Glutamatergic neuron (in vitro differentiated cells): Measurements from ENCODE around the gene NRL. TPM values are rescaled to one million over a fixed set of nuclear protein-coding genes. Genes with fewer than 3 reads are reported as not detected.
A peak's percentile ranks its signal among the peaks of the same experiment; 100 is the strongest.

Experiments used
- DNase-seq: peaks from one replicate; pipeline ENCODE4 v3.0.0; 2022
- H3K27ac Mint-ChIP-seq: one replicate; pipeline ENCODE4 v1.8.0; 2020; ENCODE audit warnings: mild to moderate bottlenecking, mixed read lengths, inconsistent platforms; ENCODE audit not compliant: unreplicated experiment
- H3K27me3 Mint-ChIP-seq: one replicate; pipeline ENCODE4 v1.8.0; 2020; ENCODE audit warnings: mild to moderate bottlenecking, moderate library complexity, mixed read lengths, inconsistent platforms; ENCODE audit not compliant: unreplicated experiment
- H3K36me3 Mint-ChIP-seq: one replicate; pipeline ENCODE4 v1.8.0; 2020; ENCODE audit warnings: mild to moderate bottlenecking, mixed read lengths, inconsistent platforms; ENCODE audit not compliant: unreplicated experiment
- H3K4me1 Mint-ChIP-seq: one replicate; pipeline ENCODE4 v1.8.0; 2020; ENCODE audit warnings: mild to moderate bottlenecking, low read depth, mixed read lengths, inconsistent platforms; ENCODE audit not compliant: unreplicated experiment
- H3K4me3 Mint-ChIP-seq: one replicate; pipeline ENCODE4 v1.8.0; 2020; ENCODE audit warnings: mild to moderate bottlenecking, mixed read lengths, inconsistent platforms; ENCODE audit not compliant: unreplicated experiment
- H3K9me3 Mint-ChIP-seq: one replicate; pipeline ENCODE4 v1.8.0; 2020; ENCODE audit warnings: mild to moderate bottlenecking, moderate library complexity, mixed read lengths, inconsistent platforms; ENCODE audit not compliant: unreplicated experiment
- total RNA-seq: library from RNA; stranded (reverse); fragmentation: NEBNext Ultra II Directional; extraction: Animal tissue kit (Norgen Biotek cat#: 25700); gene quantifications from one replicate; pipeline ENCODE4 v1.2.1, GENCODE V29; 2021; ENCODE audit not compliant: unreplicated experiment
- TF ChIP-seq, protein P1 (sequence below): fragments of 200-600 bp; sonication (generic); IDR thresholded peaks from one replicate; pipeline ENCODE4 v1.5.0; 2021; ENCODE audit not compliant: partially characterized antibody, unreplicated experiment

NRL gene
- total RNA-seq, 1 donor from 2014 or later, result 3.7 TPM

DNA sequence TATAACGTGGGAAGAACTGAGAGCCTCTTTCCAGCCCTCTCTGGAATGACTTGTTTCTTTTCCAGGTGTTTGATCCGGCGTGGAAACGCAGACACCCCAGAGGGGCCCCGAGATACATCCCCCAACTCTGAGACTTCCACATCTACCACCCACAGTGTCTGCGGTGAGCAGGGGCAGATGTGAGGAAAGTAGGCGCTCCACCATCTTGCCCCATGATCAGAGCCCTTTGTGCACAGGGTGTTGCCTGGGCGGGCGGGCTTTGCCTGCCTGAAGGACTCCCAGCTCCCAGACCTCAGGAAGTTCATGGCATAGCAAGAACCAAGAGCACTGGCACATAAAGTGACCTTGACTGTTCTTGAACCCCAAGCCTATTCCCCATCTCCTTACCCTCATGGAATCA, 60.1 kb downstream of the NRL start:
- H3K4me1 Mint-ChIP-seq, result peaks cover 29% of the 10 kb centered on the region
- H3K9me3 Mint-ChIP-seq, result peaks cover 25% of the 10 kb centered on the region
- no peak overlapping the region for H3K4me3 Mint-ChIP-seq
- no peak overlapping the region for H3K27ac Mint-ChIP-seq
- no peaks in the 10 kb centered on the region for H3K36me3 Mint-ChIP-seq
- peaks cover 24% of the 10 kb centered on the region for H3K27me3 Mint-ChIP-seq
- TF ChIP-seq, protein P1, sequence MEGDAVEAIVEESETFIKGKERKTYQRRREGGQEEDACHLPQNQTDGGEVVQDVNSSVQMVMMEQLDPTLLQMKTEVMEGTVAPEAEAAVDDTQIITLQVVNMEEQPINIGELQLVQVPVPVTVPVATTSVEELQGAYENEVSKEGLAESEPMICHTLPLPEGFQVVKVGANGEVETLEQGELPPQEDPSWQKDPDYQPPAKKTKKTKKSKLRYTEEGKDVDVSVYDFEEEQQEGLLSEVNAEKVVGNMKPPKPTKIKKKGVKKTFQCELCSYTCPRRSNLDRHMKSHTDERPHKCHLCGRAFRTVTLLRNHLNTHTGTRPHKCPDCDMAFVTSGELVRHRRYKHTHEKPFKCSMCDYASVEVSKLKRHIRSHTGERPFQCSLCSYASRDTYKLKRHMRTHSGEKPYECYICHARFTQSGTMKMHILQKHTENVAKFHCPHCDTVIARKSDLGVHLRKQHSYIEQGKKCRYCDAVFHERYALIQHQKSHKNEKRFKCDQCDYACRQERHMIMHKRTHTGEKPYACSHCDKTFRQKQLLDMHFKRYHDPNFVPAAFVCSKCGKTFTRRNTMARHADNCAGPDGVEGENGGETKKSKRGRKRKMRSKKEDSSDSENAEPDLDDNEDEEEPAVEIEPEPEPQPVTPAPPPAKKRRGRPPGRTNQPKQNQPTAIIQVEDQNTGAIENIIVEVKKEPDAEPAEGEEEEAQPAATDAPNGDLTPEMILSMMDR, result no peak
- no peak for DNase-seq

DNA sequence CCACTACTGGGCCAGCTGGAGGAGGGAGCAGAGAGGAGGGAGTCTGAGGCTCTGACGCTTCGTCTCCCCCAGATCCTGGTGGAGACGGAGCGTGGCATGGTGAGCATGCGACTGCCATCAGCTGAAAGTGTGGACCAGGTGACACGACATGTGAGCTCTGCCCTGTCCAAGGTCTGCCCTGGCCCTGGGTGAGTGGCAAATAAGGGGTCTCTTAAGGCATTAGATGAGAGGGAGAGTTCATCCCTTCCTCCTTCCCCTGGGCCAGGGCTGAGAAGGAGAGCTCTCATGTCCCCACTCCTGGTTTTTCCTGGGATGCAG, 60.5 kb downstream of the NRL start:
- no peak for DNase-seq
- Mint-ChIP-seq H3K27me3 (peaks cover 21% of the 10 kb centered on the region), H3K36me3 (no peaks in the 10 kb centered on the region), H3K4me3 (no peak overlapping the region), H3K4me1 (peaks cover 25% of the 10 kb centered on the region), H3K27ac (no peak overlapping the region), H3K9me3 (peaks cover 25% of the 10 kb centered on the region)
- TF ChIP-seq, protein P1, result no peak

DNA sequence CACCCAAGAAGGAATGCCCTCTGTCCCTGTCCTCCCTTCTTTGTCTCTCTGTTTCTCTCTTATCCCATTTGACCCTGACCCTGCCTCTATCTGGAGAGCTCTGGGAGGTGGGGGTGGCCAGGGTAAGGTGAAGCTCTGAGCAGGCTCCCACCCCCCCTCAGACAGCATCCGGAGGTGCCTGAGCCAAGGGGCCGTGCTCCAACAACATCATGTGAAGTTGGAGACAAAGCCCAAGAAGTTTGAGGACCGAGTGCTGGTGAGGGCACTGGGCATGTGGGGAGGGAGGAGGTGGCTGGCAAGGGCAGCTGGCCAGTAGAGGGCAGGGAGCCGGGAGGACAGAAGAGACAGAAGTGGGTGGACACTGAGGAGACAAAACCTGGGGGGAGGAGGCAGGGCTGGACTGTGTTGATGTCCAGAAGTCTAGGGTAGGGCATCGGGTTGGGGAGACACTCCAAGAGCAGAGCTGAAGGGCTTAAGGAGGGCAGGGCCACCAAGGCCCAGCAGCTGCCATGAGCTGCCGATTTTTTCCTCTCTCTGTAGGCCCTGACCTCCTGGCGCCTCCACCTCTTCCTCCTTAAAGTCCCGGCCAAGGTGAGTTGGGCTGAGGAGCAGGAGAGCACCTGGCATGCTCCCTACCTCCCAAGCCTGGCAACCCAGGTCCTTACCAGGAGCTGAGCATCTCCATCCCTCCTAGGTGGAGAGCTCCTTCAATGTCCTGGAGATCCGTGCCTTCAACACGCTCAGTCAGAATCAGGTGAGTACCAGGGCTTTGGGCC, 61.0 kb downstream of the NRL start:
- Mint-ChIP-seq H3K4me3 (peak overlapping the region; percentile 85), H3K27me3 (peaks cover 18% of the 10 kb centered on the region), H3K9me3 (peaks cover 25% of the 10 kb centered on the region), H3K36me3 (no peaks in the 10 kb centered on the region), H3K27ac (no peak overlapping the region), H3K4me1 (peaks cover 21% of the 10 kb centered on the region)
- TF ChIP-seq, protein P1, result no peak
- DNase-seq, result no peak

DNA sequence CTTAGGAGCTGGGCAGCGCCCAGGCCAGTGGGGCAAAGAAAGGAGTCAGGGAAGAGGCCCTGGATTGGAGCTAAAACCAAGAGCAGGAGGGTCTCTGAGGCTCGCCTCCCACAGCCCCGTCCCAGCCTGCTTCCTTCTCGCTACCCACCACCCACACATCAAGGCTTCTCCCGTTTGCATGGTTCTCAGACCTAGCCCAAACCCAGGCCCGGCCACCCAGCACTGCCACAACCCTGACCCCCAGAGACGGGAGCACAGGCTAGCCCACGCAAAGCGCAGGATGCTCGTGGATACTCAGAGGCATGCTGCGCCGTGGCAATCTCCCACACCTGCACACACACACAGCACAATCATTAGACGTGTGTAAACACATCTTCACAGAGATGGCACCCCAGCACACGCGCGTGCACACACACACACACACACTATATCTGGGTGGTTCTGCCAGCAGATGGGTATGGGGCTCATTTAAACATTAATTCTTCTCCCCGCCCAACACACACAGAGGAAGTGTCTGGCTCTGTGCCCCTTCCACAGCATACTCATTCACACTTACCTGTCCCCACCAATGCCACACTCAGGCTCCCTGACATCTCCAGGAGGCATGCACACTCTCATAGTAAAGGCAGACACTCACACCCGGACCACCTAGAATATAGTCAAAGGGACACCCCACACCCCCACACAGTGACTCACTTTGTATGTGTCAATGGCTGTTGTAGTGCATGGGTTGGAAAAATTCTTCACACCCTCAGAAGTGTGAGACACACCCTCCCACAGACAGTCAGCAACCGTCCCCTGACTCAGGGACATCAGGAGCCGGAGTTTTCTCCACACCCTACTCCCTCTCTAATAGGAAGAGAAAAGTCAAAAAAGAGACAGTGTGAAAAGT, 61.8 kb downstream of the NRL start:
- DNase-seq, result no peak
- TF ChIP-seq, protein P1, result no peak
- Mint-ChIP-seq H3K4me3 (peak overlapping the region; percentile 85), H3K9me3 (peaks cover 25% of the 10 kb centered on the region), H3K27me3 (peaks cover 16% of the 10 kb centered on the region), H3K36me3 (no peaks in the 10 kb centered on the region), H3K4me1 (peaks cover 14% of the 10 kb centered on the region), H3K27ac (peak overlapping the region; percentile 82)
